Common myeloid progenitor, CD34-positive (primary cell): Measurements from ENCODE around the gene AHCY. TPM values are rescaled to one million over a fixed set of nuclear protein-coding genes. Genes with fewer than 3 reads are reported as not detected.
"Not testable (repeated sequence)": the region's sequence is repeated elsewhere in the genome, so short reads cannot be mapped to it uniquely, and the experiment has no call there.

Experiments
- CTCF ChIA-PET: fragments of 350-600 bp; sonication (Branson Sonifier 250); formaldehyde crosslinking; loops from one replicate; lab custom pipeline; 2021; ENCODE audit warnings: antibody characterized with exemption; lab: Charles Lee
- POLR2A ChIA-PET: fragments of 350-600 bp; sonication (Branson Sonifier 250); formaldehyde crosslinking; loops from one replicate; lab custom pipeline; 2021; ENCODE audit warnings: antibody characterized with exemption; lab: Charles Lee
- DNase-seq, 3 donors: peaks; one replicate each; pipeline versions ENCODE4 v3.0.0 to v3.0.0-alpha.2; 2013
- H3K27ac ChIP-seq, 2 experiments: 1 replicate in 1 of 2; 2 replicates in 1 of 2; pipeline ENCODE4 v1.7.0; 2013; ENCODE audit warnings: inconsistent platforms in 2 of 2, low read length in 2 of 2, mild to moderate bottlenecking in 2 of 2, low read depth in 1 of 2, moderate library complexity in 1 of 2; ENCODE audit not compliant: severe bottlenecking in 2 of 2, insufficient read depth in 1 of 2, poor library complexity in 1 of 2
- H3K27me3 ChIP-seq, 5 experiments: replicated peaks in 2 of 5; 1 replicate in 3 of 5; 2 replicates in 2 of 5; pipeline versions ENCODE4 v1.6.1 to v1.7.0; 2013; ENCODE audit warnings: low read length in 4 of 5, mild to moderate bottlenecking in 2 of 5, moderate library complexity in 2 of 5, inconsistent platforms in 1 of 5; ENCODE audit not compliant: insufficient read depth in 5 of 5, control insufficient read depth in 4 of 5
- H3K36me3 ChIP-seq, 4 experiments: 1 replicate in 2 of 4; 2 replicates in 2 of 4; pipeline versions ENCODE4 v1.6.1 to v1.7.0; 2013; ENCODE audit warnings: low read length in 3 of 4, control low read depth in 1 of 4, mild to moderate bottlenecking in 1 of 4; ENCODE audit not compliant: control insufficient read depth in 4 of 4, insufficient read depth in 4 of 4
- H3K4me1 ChIP-seq, 4 experiments: 1 replicate in 3 of 4; 2 replicates in 1 of 4; pipeline versions ENCODE4 v1.6.1 to v1.7.1; 2013; ENCODE audit warnings: low read length in 3 of 4, mild to moderate bottlenecking in 3 of 4, control low read depth in 1 of 4, inconsistent platforms in 1 of 4, moderate library complexity in 1 of 4; ENCODE audit not compliant: control insufficient read depth in 4 of 4, insufficient read depth in 4 of 4; ENCODE audit errors: control extremely low read depth in 1 of 4
- H3K4me3 ChIP-seq, 7 experiments: 1 replicate in 4 of 7; 2 replicates in 3 of 7; pipeline versions ENCODE4 v1.5.1 to v1.7.0; 2013; ENCODE audit warnings: mild to moderate bottlenecking in 7 of 7, low read length in 6 of 7, moderate library complexity in 6 of 7, inconsistent platforms in 2 of 7, low read depth in 2 of 7, control low read depth in 1 of 7; ENCODE audit not compliant: insufficient read depth in 4 of 7, control insufficient read depth in 1 of 7; ENCODE audit errors: extremely low read depth in 1 of 7
- H3K9me3 ChIP-seq, 5 experiments: 1 replicate in 4 of 5; 2 replicates in 1 of 5; pipeline versions ENCODE4 v1.6.1 to v1.7.1; 2013; ENCODE audit warnings: low read length in 4 of 5, mild to moderate bottlenecking in 2 of 5, inconsistent platforms in 1 of 5, low read depth in 1 of 5, moderate library complexity in 1 of 5; ENCODE audit not compliant: control insufficient read depth in 4 of 5, insufficient read depth in 2 of 5; ENCODE audit errors: control extremely low read depth in 1 of 5
- WGBS: methylation state at CpG from one replicate; pipeline ENCODE4 v1.1.5; 2013; ENCODE audit not compliant: insufficient coverage; 5-methylcytosine and 5-hydroxymethylcytosine counted together
- polyA plus RNA-seq: library from polyadenylated mRNA; unstranded; fragments of 120-200 nt; gene quantifications from one replicate; pipeline ENCODE4 v1.2.1, GENCODE V29; 2013

The AHCY gene
- 100 TPM for polyA plus RNA-seq

- no peaks in the 10 kb centered on the region for H3K9me3 ChIP-seq
- peaks cover 0 to 12% (median 0%) of the 10 kb centered on the region in 4 experiments for H3K36me3 ChIP-seq
- peaks cover 7 to 22% (median 13%) of the 10 kb centered on the region in 4 experiments for H3K4me1 ChIP-seq
- ChIA-PET POLR2A (no interaction called here), CTCF (interaction anchor here (1.0 to 4.2 kb wide), 4 partner anchors 10 to 220 kb away, joined by 3 to 18 read pairs (median 8); no protein-coding TSS in a partner anchor)
- DNase-seq: peak; percentile 95 to 97 (median 96)
- H3K4me3 ChIP-seq: peak within 1 kb of the TSS; percentile 64 to 90 (median 78)
- no peaks in the 10 kb centered on the region for H3K27me3 ChIP-seq
- H3K27ac ChIP-seq: peak within 1 kb of the TSS; percentile 77 to 86
- 0% methylated on average over 61 of the region's 79 CpGs for WGBS
Measured at GRCh38 chr20:34302723-34303533, at the start of gene AHCY. AHCY (minus strand) TSS chr20:34303355; CDS start chr20:34303270, 85 bp downstream.

- H3K9me3 ChIP-seq: no peaks in the 10 kb centered on the region
- H3K4me3 ChIP-seq: no peak overlapping the region
- CTCF ChIA-PET: interaction anchor here (1.4 to 2.2 kb wide), 2 partner anchors 16 to 38 kb away, joined by 3 to 6 read pairs; no protein-coding TSS in a partner anchor
- POLR2A ChIA-PET: no interaction called here
- H3K36me3 ChIP-seq: no peaks in the 10 kb centered on the region
- no peaks in the 10 kb centered on the region for H3K27me3 ChIP-seq
- peaks cover 0 to 8% (median 0%) of the 10 kb centered on the region in 4 experiments for H3K4me1 ChIP-seq
- peak; percentile 16 to 68 (median 59) for DNase-seq
- H3K27ac ChIP-seq: no peak overlapping the region
- no CpG with 5 or more reads among the region's 3 CpGs for WGBS
Measured at GRCh38 chr20:34350095-34350494, 46.9 kb upstream of the AHCY start.

DNA sequence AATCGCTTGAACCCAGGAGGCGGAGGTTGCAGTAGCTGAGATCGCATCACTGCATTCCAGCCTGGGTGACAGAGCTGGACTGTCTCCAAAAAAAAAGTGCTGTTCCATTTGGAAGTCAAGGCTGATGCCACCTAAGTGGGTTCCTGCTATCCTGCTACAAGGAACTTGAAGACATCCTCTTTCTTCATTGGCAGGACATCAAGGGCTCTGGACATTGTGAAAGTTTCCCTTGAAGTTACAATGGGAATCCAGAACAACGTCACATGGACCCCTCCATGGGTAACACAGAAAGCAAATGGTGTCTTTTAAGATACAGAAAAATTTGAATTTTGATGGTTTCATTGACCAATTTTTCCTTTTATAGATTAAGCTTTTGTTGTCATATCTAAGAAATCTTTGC is 44.4 kb upstream of the AHCY start:
- POLR2A ChIA-PET: interaction anchor here (0.6 kb wide), 1 partner anchor 37 kb away, joined by 3 read pairs; no protein-coding TSS in a partner anchor
- no CpG with 5 or more reads among the region's 4 CpGs for WGBS
- H3K4me3 ChIP-seq: no peak overlapping the region
- H3K9me3 ChIP-seq: no peaks in the 10 kb centered on the region
- no peak overlapping the region for H3K27ac ChIP-seq
- no peaks in the 10 kb centered on the region for H3K36me3 ChIP-seq
- no peak for DNase-seq
- peaks cover 0 to 8% (median 0%) of the 10 kb centered on the region in 4 experiments for H3K4me1 ChIP-seq
- CTCF ChIA-PET: no interaction called here
- H3K27me3 ChIP-seq: no peaks in the 10 kb centered on the region

GRCh38 chr20:34346533-34346865 is 43.3 kb upstream of the AHCY start:
- H3K9me3 ChIP-seq, H3K27me3 ChIP-seq, H3K27ac ChIP-seq, DNase-seq, H3K4me3 ChIP-seq, H3K4me1 ChIP-seq, POLR2A ChIA-PET, H3K36me3 ChIP-seq: not testable (repeated sequence)
- CTCF ChIA-PET: interaction anchor here (1.1 kb wide), 1 partner anchor 59 kb away, joined by 3 read pairs; no protein-coding TSS in a partner anchor
- 96% methylated on average over 7 of the region's 9 CpGs for WGBS

DNA sequence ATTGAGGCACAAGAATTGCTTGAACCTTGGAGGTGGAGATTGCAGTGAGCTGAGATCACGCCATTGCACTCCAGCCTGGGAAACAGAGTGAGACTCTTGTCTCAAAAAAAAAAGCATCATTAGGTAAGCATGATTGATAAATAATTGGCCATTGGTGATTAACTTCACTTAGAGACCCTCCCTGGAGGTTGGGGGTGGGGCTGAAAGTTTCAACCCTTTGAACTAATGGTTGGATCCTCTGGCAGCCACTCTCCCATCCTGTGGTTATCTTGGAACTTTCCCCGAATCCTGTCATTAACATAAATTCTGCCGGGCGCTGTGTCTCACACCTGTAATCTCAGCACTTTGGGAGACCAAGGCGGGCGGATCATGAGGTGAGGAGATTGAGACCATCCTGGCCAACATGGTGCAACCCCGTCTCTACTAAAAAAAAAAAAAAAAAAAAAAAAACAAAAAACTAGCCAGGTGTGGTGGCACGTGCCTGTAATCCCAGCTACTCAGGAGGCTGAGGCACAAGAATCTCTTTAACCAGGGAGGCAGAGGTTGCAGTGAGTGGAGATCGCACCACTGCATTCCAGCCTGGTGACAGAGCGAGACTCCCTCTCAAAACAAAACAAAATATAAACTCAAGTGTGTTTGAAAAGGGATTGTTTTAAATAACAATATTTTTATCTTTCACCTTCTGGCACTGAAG is 42.8 kb upstream of the AHCY start:
- DNase-seq, H3K9me3 ChIP-seq, H3K27ac ChIP-seq, H3K4me3 ChIP-seq, H3K36me3 ChIP-seq, POLR2A ChIA-PET, H3K4me1 ChIP-seq, H3K27me3 ChIP-seq: not testable (repeated sequence)
- WGBS: 96% methylated on average over 4 of the region's 10 CpGs
- CTCF ChIA-PET: interaction anchor here (1.0 to 1.1 kb wide), 2 partner anchors 59 to 89 kb away, joined by 3 read pairs; no protein-coding TSS in a partner anchor

DNA sequence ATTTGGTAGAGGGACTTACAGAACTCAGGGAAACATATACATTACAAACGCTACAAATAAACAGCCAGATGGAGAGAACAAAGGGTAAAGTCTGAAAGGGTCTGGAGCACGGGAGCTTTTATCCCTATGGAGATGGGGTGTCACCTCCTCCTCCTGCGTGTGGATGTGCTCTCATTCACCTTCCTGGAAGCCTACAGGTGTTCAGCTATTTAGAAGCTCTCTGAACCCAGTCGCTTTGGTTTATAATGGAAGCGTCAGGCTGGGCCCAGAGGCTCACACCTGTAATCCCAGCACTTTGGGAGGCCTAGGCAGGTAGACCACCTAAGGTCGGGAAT is 42.2 kb upstream of the AHCY start:
- Histone ChIP-seq H3K4me1 (peaks cover 0 to 4% (median 0%) of the 10 kb centered on the region in 4 experiments), H3K9me3 (no peaks in the 10 kb centered on the region), H3K36me3 (no peaks in the 10 kb centered on the region), H3K27me3 (no peaks in the 10 kb centered on the region), H3K27ac (no peak overlapping the region), H3K4me3 (no peak overlapping the region)
- CTCF ChIA-PET: interaction anchor here (1.0 to 1.1 kb wide), 2 partner anchors 60 to 89 kb away, joined by 3 read pairs; no protein-coding TSS in a partner anchor
- WGBS: 96% methylated on average over 4 of the region's 6 CpGs
- DNase-seq: no peak
- POLR2A ChIA-PET: no interaction called here
